KMS-11 (cell line): ENCODE data around the gene CASP7.
A peak's percentile ranks its signal among the peaks of the same experiment; 100 is the strongest.

Experiments
- H2AFZ ChIP-seq: fragments of 200-600 bp; sonication (generic); 2 replicates; pipeline ENCODE4 v1.6.1; 2016; ENCODE audit warnings: antibody characterized with exemption, mixed run types, low read depth
- H3K27ac ChIP-seq: fragments of 200-600 bp; sonication (generic); 2 replicates; pipeline ENCODE4 v1.6.1; 2016; ENCODE audit warnings: mild to moderate bottlenecking, mixed run types
- H3K27me3 ChIP-seq: fragments of 200-600 bp; sonication (generic); 2 replicates; pipeline ENCODE4 v1.6.1; 2017; ENCODE audit warnings: mild to moderate bottlenecking, low read depth, mixed run types, moderate library complexity; ENCODE audit not compliant: insufficient read depth
- H3K36me3 ChIP-seq: fragments of 200-600 bp; sonication (generic); 2 replicates; pipeline ENCODE4 v1.6.1; 2017; ENCODE audit warnings: mild to moderate bottlenecking, mixed run types; ENCODE audit not compliant: insufficient read depth
- H3K4me1 ChIP-seq: fragments of 200-600 bp; sonication (generic); 2 replicates; pipeline ENCODE4 v1.6.1; 2016; ENCODE audit warnings: mild to moderate bottlenecking, low read depth, mixed run types; ENCODE audit not compliant: poor library complexity, severe bottlenecking
- H3K4me2 ChIP-seq: fragments of 200-600 bp; sonication (generic); 2 replicates; pipeline ENCODE4 v1.7.0; 2016; ENCODE audit warnings: mild to moderate bottlenecking, mixed run types
- H3K4me3 ChIP-seq: fragments of 200-600 bp; sonication (generic); IDR thresholded peaks from 2 replicates; pipeline ENCODE4 v1.6.1; 2017; ENCODE audit warnings: low read depth, low read length, mixed read lengths; ENCODE audit not compliant: insufficient read depth
- H3K79me2 ChIP-seq: fragments of 200-600 bp; sonication (generic); 2 replicates; pipeline ENCODE4 v1.6.1; 2016; ENCODE audit warnings: low read depth, mixed run types; ENCODE audit not compliant: insufficient read depth
- H3K9ac ChIP-seq: fragments of 200-600 bp; sonication (generic); 2 replicates; pipeline ENCODE4 v1.6.1; 2016; ENCODE audit warnings: mild to moderate bottlenecking, mixed run types
- H4K20me1 ChIP-seq: fragments of 200-600 bp; sonication (generic); 2 replicates; pipeline ENCODE4 v1.6.1; 2016; ENCODE audit warnings: mild to moderate bottlenecking, mixed run types; ENCODE audit not compliant: insufficient read depth
- CTCF ChIP-seq: fragments of 200-600 bp; sonication (generic); conservative IDR thresholded peaks from 2 replicates; pipeline ENCODE4 v1.6.1; 2017; ENCODE audit warnings: low read depth, mild to moderate bottlenecking, antibody characterized with exemption, low read length, moderate library complexity, mixed read lengths

The CASP7 gene

GRCh38 chr10:113718969-113719822, 39.5 kb downstream of the CASP7 start:
- Histone ChIP-seq H2AFZ (no peak overlapping the region), H3K4me2 (no peak overlapping the region), H3K27ac (no peak overlapping the region), H3K4me3 (no peak overlapping the region), H3K4me1 (no peaks in the 10 kb centered on the region), H3K79me2 (no peaks in the 10 kb centered on the region), H3K36me3 (0 out of 2 replicates have a peak, but pooled peaks cover 4% of the 10 kb centered on the region), H4K20me1 (no peaks in the 10 kb centered on the region), H3K27me3 (no peaks in the 10 kb centered on the region), H3K9ac (no peak overlapping the region)
- no peak for TF ChIP-seq CTCF

- Histone ChIP-seq H2AFZ (no peak overlapping the region), H3K4me1 (no peaks in the 10 kb centered on the region), H4K20me1 (no peaks in the 10 kb centered on the region), H3K9ac (no peak overlapping the region), H3K36me3 (0 out of 2 replicates have a peak, but pooled peaks cover 4% of the 10 kb centered on the region), H3K4me3 (no peak overlapping the region), H3K79me2 (no peaks in the 10 kb centered on the region), H3K4me2 (no peak overlapping the region), H3K27me3 (no peaks in the 10 kb centered on the region), H3K27ac (no peak overlapping the region)
- TF ChIP-seq CTCF, result no peak
These were observed 40.7 kb downstream of the CASP7 start for GRCh38 chr10:113720386-113720785.

GRCh38 chr10:113732160-113732881, 52.6 kb downstream of the CASP7 start:
- TF ChIP-seq CTCF, result no peak
- H3K27me3 ChIP-seq, result no peaks in the 10 kb centered on the region
- H3K4me2 ChIP-seq, result peak overlapping the region; percentile 36; the same call in 1 of the 2 replicates
- H2AFZ ChIP-seq, result no peak overlapping the region
- H3K79me2 ChIP-seq, result no peaks in the 10 kb centered on the region
- H3K4me1 ChIP-seq, result peaks cover 29% of the 10 kb centered on the region
- H3K27ac ChIP-seq, result no peak overlapping the region; the same call in 1 of the 2 replicates
- H3K36me3 ChIP-seq, result no peaks in the 10 kb centered on the region
- no peaks in the 10 kb centered on the region for H4K20me1 ChIP-seq
- H3K4me3 ChIP-seq, result no peak overlapping the region
- no peak overlapping the region for H3K9ac ChIP-seq

- no peaks in the 10 kb centered on the region for H3K36me3 ChIP-seq
- H3K27me3 ChIP-seq, result no peaks in the 10 kb centered on the region
- H2AFZ ChIP-seq, result no peak overlapping the region
- peak overlapping the region; percentile 36; the same call in 1 of the 2 replicates for H3K4me2 ChIP-seq
- no peak overlapping the region for H3K9ac ChIP-seq
- no peak overlapping the region for H3K27ac ChIP-seq
- H4K20me1 ChIP-seq, result no peaks in the 10 kb centered on the region
- H3K4me1 ChIP-seq, result peaks cover 29% of the 10 kb centered on the region
- H3K79me2 ChIP-seq, result no peaks in the 10 kb centered on the region
- no peak for TF ChIP-seq CTCF
- no peak overlapping the region for H3K4me3 ChIP-seq
These were observed 53.3 kb downstream of the CASP7 start for GRCh38 chr10:113732966-113733365.
